HG02678 (cell line): Measurements from ENCODE around the gene ETNK2.

ENCODE experiments used
- ATAC-seq: cut with Tn5 transposase; IDR thresholded peaks from one replicate; pipeline ENCODE4 v1.9.1; 2021; ENCODE audit warnings: mild to moderate bottlenecking, moderate library complexity; ENCODE audit not compliant: unreplicated experiment

ETNK2 gene

GRCh38 chr1:204087181-204087892, 64.5 kb downstream of the ETNK2 start:
- no peak for ATAC-seq

DNA sequence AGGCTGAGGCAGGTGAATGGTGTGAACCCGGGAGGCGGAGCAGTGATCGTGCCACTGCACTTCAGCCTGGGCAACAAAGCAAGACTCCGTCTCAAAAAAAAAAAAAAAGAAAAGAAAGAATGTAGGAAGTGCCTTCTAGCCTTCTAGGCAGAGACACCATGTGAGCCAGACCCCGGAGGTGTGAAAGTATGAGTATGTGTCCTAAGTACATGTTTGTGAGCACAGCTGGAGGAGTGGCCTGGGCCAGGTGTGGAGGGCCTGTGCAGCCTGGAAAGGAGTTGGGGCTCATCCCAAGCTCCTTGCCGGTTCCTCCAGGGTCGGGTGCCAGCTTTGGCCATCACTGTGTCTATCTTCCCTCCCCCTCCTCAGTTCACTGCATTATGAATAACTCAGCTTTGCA, 66.0 kb downstream of the ETNK2 start:
- ATAC-seq: no peak

DNA sequence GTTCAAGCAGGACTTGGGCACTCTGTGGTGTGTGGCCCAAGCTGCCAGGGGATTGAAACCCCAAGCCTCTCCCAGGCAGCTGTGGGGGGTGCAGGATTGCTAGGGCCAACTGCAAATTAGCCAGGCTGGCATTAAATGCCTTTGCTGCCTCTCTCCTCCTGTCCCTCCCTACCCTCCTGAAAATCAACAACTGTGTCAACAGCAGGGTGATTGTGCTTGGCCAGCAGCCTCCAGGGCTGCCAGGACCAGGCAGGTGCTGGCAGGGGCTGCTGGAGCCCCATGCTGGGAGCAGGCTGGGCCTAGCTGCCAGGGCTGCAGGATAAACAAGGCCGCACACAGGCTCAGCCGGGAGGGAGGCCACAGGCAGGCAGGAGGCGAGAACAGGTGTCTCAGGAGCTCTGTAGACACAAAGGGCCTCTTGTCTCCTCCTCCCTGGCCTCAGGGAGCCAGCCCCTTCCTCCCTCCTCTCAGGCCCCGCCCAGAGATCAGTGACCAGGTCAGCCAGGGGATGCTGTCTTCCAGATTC, 67.5 kb downstream of the ETNK2 start:
- ATAC-seq: no peak

DNA sequence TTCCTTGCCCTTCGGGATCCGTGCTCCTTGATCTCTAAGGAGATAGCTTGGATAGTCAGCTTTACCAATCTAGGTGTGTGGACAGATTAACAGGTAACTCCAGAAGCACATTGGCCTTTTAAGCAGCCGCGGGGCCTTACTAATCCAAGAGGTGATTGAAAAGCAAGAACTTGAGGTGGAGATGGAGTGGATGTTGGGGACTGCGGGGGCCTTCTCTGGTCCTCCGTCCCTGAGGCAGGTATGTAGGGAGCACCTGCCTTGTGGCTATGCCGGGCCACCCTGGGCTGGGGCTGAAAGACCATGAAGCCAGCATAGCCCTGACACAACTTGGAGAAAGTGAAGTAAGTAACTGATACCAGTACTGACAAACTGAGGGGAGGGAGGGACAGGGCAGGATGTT, 68.4 kb downstream of the ETNK2 start:
- no peak for ATAC-seq

- ATAC-seq: no peak
Observed at GRCh38 chr1:204081791-204082513, 69.9 kb downstream of the ETNK2 start.

DNA sequence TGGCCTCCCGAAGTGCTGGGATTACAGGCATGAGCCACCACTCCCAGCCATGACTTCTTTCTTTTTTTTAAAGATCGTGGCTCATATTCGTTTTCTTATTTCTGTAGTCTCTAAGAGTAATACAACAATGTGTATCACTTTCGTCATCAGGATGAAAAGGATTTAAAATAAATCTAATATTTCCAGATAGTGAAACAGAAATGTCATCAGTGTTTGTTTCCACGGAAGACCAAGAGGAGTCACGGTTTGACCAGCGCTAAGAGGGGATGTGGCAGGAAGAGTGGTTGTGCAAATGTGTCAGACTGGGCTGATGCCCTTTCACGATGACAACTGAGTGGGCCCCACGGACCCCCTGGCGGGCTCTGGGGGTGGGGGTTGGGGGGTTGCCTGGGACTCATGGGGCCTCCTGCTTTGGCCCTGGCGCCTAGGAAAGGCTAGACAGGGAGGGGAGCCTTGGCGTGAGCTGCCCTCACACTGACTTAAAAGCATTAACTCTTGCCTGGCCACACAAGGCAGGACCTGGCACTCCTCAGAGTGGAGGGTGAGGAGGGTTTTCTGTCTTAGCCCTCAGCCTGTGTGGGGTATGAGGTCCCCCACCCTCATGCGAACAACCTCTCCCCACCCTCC, 70.6 kb downstream of the ETNK2 start:
- ATAC-seq: no peak
